Cortex of kidney (tissue), 1 donor: Measurements from ENCODE around the gene ARHGAP19.
"Not testable (repeated sequence)": the region's sequence is repeated elsewhere in the genome, so short reads cannot be mapped to it uniquely, and the experiment has no call there.

ENCODE experiments used
- DNase-seq: peaks from one replicate; lab custom pipeline; 2025; lab: John Stamatoyannopoulos, UW

ARHGAP19 gene

DNA sequence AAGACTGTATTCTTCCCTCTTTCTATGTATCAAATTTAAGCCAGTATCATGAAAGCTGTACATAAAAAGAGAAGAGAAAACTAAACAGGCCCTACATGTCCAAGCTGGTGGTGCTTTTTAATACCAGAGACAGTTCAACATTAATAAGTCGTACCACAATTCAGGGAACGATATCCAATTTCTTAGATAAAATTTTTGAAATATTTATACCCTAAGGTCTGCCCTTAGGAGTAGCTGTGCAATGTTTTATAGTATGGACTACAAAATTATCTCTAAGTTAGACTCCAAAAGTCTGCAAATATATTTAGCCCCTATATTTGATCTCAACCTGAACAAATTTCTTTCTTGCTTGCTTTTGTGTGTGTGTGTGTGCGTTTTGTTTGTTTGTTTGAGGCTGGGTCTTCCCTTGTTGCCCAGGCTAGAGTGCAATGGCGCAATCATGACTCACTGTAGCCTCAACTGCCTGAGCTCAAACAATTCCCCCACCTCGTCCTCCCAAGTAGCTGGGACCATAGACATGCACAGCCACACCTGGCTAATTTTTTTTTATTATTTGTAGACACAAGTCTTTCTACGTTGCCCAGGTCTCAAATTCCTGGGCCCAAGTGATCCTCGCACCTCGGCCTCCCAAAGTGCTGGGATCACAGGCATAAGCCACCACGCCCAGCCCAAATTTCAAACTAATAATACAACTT is 13.2 kb downstream of the ARHGAP19 start:
- no peak for DNase-seq

DNA sequence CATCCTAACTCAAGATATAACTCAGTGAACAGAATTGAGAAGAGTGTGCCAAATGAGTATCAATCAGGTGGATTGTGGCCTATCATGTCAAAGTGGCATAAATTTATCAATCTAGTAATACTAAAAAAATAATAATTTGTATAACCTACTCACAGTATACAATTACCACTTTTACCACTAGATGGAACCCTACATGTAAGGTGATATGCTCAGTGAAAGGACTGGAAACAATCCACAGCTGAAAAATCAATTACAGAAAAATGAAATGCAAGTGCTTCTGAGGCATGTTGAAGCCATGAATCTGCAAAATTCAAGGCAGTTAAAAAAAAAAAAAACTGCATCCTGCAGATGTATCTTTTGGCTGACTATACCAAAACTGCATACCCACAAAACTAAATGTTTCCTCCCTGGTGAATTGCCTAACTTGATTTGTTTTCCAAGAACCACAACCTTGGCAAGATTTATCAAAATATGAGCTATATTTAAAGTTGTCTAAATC is 13.9 kb downstream of the ARHGAP19 start:
- DNase-seq: no peak

DNA sequence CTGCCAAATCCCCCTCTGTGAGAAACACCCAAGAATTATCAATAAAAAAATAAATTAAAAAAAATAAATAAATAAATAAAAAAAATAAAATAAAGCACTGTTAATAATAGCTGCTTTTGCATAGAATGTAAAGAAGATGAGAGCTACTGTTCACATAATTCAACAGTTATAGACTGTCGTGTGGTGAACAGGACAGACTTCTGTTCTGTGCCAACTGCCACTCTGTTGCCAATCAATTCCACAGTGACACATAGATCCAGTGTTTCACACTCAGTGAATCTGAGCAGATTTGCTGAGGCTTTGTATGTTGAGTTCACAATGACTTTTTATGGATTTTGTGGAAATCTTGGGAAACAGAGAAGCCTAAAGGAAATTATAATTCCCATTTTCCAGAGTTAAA is 14.9 kb downstream of the ARHGAP19 start:
- no peak for DNase-seq

DNA sequence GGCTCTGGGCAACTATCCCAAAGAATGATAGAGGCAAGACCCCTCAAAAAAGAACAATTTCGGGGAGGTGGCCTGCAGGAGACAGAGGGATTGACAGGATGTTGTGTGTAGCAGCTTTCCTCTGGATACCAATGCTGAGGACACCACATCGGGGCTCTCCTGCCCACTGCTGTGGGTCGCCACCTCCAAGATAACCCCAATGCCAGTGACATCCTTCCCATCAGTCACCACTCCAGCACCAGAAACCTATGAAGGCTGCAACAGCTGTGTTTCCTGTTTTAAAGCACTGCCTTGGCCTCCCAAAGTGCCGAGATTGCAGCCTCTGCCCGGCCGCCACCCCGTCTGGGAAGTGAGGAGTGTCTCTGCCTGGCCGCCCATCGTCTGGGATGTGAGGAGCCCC is 17.6 kb downstream of the ARHGAP19 start:
- no peak for DNase-seq

DNA sequence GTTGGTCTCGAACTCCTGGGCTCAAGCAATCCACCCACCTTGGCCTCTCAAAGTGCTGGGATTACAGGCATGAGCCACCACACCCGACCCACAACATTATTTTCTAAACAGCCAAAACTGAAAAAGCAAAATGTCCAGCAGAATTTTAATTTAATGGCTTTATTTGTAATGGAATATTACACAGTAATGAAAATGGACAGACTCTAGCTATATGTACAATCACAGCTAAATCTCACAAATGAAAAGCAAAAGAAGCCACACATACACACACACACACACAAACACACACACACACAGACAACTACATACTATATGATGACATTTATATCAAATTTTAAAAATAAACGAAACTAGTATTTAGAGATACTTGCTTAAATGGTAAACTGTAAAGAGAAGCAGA is 18.7 kb downstream of the ARHGAP19 start:
- no peak for DNase-seq

DNA sequence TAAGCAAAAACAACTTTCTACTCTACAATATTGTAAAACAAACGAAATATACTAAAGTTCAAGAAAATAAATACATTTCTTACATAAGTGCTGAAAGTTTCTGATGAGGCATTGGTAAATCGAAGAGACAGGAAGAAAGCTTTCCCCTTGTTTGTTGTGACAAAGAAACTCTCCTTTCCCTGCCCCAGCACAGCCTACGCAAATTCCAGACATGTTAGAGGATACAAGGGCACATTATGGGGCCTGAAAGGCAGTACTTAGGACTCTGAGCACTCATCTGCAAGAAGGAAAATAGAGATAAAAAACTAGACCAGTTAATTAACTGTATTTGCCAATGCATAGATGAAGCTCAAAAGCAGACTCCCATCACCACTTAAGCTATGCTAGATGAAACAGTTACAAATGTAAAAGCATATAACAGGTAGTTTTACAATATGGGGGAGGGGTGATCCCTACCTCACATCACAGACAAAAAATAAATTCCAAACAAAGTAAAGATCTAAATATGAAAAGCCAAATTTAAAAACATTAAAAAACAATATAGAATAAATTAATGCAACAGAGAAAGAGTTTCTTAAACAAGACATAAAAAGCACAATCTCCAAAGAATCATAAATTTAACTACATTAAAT is 21.8 kb downstream of the ARHGAP19 start:
- DNase-seq: no peak

DNA sequence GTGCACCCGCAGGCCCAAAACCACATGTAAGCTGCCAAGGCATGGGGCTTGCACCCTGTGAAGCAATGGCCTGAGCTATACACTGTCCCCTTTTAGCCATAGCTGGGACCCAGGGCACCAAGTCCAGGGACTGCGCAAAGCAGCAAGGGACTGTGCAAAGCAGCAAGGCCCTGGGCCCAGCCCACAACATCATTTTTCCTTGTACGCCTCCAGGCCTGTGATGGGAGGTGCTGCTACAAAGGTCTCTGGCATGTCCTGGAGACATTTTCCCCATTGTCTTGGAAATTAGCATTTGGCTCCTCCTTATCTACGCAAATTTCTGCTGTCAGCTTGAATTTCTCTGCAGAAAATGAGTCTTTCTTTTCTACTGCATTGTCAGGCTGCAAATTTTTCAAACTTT is 24.8 kb downstream of the ARHGAP19 start:
- DNase-seq: no peak

DNA sequence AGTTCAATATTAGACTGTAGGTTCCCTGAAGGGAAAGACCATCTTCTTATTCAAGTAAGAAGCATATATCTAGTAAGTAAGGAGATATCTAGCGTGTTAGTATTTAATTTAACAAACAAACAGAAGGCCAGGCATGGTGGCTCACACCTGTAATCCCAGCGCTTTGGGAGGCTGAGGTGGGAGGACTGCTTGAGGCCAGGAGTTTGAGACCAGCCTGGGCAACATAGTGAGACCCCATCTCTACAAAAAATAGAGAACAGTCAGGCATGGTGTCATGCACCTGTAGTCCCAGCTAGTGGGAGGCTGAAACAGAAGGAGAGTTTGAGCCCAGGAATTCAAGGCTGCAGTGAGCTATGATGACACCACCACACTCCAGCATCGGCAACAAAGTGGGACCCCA is 27.3 kb downstream of the ARHGAP19 start:
- not testable (repeated sequence) for DNase-seq

DNA sequence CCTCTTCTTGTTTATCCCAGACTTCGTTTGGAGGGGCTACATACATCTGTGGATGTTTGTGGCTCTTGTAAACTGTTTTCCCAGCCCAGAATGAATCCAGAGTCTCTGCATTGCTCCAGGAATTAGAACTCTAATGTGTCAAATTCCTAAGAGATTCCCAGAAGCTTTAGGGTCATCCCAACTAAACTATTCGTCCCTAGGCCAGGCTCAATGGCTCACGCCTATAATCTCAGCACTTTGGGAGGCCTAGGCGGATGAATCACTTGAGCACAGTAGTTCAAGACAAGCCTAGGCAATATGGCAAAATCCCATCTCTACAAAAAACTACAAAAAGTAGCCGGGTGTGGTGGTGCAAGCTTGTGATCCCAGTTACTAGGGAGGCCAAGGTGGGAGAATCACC is 28.5 kb downstream of the ARHGAP19 start:
- no peak for DNase-seq

DNA sequence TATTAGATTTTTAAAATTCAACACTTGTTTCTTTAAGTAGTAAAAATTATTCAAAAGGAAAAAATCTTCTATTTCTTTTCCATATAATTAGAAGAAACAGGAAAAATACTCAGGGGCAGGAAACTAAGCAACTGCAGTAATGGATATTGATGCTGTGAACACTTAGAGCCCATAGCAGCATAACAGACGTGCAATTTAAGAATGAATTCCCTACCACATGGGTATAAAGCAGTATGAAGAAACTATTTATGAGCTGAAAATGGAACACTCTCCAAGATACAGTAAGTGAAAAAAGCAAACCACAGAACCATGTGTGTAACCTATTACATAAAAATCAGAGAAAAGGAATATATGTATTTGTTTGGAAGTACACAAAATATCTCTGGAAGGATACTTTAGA is 30.8 kb downstream of the ARHGAP19 start:
- DNase-seq: no peak

DNA sequence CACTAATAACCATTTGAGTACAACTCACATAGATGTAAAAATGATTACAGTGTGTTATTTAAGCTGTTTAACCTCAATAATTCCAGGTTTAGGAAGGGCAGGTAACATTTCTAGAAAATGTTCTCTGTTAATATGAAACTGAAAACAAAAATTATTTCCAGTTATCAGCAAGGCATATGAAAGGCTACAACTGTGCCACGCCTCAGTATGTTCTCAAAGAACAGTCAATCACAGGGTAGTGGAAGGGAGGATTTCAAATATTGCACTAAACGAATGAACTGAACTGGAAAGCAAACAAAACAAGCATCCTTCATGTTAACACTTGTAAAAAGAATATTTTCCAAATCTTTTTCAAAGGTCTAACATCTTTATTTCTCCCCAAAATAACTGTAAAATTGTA is 31.3 kb downstream of the ARHGAP19 start:
- no peak for DNase-seq

DNA sequence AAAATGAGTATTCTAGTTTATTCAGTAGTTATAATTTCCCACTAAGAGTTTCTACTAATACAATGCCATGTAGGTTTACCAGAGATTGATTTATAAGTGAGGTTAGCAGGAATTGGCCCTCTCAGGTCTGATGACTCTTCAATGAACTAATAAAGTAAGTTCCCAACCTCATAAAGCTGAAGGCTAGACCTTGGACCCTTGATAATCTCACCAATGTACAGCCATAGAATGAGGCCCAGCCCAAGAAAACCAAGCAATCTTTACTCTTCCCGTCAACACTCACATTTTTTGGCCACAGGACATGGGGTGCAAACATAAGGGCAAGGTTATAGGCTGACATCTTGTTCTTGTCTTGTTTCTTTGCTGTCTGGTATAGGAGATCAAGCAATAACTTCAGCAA is 33.3 kb downstream of the ARHGAP19 start:
- no peak for DNase-seq

DNA sequence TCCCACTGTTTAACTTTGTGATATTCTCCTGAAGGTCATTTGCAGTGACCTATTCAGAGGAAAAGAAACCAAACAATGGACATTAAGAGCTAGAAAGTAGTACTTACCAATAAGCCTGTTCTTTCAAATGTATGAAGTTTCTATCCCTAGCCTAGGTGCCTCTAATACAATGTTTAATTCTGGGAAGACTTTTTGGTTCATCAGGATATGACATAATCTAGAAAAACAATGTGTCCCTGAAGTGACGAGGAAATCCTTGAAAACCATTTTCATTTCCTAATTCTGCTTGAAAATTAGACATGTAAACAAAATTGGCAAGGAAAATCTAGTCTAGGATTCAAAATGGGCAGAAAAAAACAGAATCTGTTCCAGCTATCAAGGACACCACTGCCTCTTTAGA is 36.1 kb downstream of the ARHGAP19 start:
- no peak for DNase-seq

DNA sequence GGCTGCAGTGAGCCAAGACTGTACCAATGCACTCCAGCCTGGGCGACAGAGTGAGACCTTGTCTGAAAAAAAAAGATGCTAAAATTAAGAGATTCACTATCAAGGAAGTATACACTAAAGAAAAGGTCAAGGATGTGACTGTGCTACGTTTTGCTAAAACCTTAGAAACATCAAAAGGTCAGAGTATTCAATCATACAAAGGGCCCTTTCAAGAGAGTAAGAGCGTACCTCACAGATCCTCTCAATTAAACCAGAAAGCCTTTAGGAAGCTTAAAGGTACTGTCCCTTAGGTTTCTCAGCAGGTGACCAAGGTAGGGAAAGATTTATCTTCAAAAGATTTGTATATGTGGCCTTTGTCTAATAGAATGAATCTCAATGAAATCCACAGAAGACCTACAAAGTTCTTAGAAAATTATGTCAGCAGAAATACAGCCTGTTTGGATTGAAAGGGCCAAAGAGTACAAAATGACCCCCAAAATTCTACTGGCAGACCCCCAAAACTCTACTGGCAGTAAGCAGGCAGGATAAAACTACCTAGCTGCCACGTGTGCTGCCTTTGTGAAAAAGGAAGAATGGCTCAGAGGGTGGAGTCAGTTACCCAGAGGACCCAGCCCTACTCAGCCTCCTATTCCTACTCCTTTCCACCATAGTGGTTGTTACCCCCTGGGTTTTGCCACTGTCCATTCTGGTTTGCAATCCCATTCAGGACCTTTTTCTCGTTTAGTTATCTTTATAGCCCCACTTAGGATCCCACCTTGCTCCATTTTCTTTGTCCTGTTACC is 36.7 kb downstream of the ARHGAP19 start:
- no peak for DNase-seq

DNA sequence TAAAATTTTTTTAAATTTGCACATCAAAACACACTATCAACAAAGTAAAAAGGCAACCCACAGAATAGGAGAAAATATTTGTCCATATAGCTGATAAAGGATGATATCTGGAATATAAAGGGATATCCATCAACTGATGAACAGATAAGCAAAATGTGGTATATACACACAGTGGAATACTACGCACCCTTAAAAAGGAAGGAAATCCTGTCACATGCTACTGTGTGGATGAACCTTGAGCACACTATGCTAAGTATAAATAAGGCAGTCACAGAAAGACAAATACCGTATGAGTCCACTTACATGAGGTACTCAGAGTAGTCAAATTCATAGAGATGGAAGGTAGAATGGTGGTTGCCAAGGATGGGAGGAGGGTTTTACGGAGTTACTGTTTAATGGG is 37.7 kb downstream of the ARHGAP19 start:
- DNase-seq: no peak

DNA sequence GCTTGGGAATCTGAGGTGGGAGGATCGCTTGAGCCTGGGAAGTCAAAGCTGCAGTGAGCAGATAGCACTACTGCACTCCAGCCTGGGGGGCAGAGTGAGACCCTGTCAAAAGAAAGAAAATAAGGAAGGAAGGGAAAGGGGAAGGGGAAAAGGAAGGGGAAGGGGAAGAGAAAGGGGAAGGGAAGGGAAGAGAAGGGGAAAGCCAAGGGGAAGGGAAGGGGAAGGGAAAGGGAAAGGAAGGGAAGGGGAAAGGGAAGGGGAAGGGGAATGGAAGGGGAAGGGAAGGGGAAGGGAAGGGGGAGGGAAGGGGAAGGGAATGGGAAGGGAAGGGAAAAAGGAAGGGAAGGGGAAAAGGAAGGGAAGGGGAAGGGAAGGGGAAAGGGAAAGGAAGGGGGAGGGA is 41.5 kb downstream of the ARHGAP19 start:
- DNase-seq: no peak

DNA sequence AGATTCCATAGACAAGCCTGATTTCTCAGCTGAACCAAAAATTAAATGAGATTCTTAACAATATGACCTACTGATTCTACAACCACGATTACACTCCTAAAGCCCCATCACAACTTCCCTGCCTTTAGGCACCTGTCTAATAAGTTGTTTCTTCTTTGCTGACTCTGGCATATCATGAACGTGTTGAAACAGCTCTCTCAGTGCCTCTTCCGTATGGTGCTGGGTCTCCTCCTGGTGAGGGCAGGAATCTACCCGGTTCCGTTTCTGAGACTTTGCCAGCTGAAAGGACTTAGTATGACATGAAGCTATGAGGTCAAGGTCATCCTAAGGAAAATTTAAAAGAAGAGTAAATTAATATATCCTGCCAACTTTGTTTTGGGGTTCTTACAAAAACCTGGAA is 48.6 kb downstream of the ARHGAP19 start:
- no peak for DNase-seq

DNA sequence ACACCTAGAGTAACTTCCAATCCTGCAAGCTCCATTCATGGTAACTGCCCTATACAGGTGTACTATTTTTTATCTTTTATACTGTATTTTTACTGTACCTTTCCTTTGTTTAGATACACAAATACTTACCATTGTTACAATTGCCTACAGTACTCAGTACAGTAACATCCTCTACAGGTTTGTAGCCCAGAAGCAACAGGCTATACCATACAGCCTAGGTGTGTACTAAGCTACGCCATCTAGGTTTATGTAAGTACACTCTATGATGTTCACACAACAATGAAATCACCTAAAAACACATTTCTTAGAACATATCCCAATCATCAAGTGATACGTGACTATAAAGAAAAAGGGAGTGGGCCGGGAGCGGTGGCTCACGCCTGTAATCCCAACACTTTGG is 53.6 kb downstream of the ARHGAP19 start:
- no peak for DNase-seq

DNA sequence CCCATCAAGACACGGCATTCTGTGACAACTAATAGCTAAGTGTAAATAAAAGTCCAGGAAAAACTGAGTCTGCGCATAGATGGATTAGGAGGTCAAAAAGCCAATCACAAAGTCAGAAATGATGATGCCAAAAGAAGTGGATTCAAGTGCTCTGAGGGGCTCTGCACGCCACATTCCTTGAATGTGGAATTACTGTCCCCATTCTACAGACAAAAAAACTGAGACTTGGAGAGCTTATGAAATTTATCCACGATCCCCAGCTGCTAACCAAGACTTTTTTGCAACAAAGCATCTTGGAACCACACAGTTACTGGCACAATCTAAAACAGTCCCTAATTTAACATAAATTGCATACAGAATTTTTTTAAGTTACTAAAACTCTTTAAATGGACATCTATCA is 57.1 kb downstream of the ARHGAP19 start:
- no peak for DNase-seq

DNA sequence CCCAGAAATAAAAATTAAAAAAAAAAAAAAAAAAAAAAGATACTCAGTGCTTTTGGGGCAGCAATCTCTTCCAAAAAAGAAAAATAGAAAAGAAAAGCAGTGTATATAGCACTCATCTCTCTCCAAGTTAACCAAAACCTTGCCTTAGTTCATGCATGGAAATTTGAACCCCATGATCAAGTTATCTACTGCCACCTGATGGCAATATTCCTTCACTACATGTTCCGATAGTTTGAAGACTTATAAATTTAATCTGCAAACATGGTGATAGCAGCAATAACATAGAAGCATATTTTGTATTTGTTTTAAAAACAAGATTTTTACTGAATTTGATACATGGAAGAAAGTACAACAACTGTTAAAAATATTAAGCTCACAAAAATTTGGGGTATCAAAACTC is 58.0 kb downstream of the ARHGAP19 start:
- DNase-seq: no peak

DNA sequence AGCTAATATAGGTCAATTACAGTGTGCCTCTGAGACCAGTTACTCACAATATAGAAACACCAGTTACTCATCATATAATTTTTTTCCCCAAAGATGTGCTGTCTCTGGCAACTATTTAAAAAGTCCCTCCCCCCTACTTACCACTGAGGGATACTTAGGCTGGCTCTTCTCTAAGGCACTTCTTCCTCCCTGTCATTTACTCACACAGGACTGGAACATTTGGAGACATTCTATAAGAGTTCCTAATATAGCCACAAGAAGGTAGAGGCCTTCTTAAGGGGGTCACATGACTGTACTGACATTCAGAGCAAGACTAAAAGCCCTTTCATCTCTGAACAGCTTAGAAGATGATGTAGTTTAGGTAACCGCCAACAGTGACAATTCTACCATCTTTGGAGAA is 62.3 kb downstream of the ARHGAP19 start:
- DNase-seq: no peak

DNA sequence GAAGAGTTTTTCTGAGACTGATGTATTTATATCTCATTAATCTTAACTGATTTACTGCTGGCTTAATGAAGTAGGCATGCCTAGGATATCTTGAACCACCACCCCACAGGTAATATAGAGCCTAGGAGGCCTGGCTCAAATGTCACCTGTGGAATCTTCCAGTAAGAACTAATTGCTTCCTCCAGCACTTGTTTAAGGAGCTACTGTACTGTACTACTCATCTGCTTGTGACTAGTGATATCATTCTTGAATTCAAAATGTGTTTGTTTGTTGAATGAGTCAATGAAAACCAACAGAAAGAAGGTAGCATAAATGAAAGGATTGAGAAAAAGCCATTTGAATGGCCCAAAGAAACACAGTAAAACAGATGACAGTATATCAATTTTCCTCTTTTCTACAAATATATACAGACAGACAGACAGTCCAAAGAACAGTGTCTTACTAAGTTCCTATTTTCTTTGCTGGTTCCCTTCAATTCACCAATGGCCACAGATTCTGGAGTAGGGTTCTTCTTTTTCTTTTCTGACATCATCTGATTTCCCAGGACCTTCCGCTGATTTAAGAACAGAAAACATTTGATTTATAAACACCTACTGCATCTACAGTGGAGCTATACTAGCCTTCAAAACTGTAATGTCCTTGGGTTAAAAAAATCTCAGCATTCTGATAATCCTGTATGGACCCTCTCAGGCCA is 63.0 kb downstream of the ARHGAP19 start:
- no peak for DNase-seq

DNA sequence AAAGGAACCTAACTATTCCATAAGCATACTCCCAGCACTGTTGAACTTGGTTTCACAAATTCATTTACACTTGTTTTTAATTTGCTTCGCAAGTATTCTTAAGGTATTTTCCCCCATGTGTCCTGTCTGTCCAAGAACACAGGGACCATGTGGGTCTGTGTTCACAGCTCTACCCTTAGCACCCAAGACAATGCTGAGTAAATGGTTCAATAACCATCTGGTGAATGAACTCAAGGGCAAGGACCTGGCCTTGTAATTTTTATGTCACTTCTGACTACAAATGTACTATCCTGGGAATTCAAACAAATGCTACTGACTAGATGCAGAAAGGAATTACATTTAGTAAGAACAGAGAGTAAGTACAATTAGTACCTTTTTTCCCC is 63.7 kb downstream of the ARHGAP19 start:
- no peak for DNase-seq
